CD4-positive, alpha-beta T cell treated with Interleukin-2 at 100 ng/mL for 4 hours (primary cell): Measurements from ENCODE around the gene WWOX.

Experiments used
- DNase-seq: peaks from one replicate; pipeline ENCODE4 v3.0.0-alpha.2; 2020; ENCODE audit warnings: low spot score

Gene WWOX

DNA sequence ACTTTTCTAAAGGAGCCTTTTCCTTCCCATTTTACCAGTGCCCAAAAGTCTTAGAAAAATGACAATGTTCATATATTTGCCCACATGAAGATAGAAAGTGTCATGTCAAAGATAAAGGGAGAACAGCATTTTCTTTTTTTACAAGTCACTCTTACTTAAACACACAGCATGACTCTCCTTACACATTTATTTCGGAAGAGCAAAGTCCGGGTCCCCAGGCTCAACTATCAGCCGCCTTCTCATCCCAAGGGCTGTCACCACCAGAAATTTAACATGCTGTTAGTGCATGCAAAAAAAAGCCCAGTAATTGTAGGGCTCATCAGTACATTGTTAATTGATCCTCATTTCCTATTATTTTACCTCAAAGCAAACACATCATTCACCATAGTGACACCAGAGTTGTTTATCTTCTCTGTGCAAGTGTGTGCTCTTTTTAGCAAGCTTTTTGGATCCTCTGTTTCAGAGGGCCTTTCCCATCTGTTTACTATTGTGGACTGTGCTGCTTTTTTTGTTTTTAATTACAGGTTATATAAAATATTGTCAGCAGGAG is 560.3 kb downstream of the WWOX start:
- no peak for DNase-seq

DNA sequence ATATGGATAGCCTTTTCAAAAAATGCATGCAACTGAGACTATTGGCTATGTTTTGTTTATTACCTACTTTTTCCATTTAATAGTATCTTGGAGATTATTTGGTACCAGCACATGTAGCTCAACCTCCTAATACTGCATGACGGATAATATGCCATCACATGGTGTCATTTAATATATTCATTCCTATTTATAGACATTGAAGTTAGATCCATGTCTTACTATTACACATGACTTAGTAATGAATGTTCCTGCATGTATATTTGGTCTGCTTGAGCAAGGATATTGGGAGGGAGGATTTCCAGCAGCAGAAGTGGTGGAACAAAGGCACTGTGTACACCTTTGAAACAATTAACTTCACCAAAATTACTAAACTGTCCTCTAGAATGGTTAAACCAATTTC is 561.3 kb downstream of the WWOX start:
- no peak for DNase-seq

DNA sequence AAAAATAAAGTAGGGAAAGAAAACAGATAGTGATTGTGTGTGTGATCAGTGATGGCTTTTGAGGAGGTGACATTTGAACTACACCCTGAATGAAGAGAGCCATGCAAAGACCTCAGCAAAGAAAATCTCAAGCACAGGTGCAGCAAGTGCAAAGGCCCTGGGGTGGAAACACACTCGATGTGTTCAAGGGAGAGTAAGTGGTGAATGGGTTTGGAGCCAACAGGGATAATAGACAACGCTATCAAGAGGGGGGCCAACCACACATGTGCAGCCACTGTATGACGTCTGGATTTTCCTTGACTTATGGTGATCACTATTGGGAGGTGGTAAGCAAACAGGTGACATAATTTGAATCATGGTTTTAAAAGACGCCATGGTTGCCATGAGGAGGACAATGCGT is 564.2 kb downstream of the WWOX start:
- no peak for DNase-seq

DNA sequence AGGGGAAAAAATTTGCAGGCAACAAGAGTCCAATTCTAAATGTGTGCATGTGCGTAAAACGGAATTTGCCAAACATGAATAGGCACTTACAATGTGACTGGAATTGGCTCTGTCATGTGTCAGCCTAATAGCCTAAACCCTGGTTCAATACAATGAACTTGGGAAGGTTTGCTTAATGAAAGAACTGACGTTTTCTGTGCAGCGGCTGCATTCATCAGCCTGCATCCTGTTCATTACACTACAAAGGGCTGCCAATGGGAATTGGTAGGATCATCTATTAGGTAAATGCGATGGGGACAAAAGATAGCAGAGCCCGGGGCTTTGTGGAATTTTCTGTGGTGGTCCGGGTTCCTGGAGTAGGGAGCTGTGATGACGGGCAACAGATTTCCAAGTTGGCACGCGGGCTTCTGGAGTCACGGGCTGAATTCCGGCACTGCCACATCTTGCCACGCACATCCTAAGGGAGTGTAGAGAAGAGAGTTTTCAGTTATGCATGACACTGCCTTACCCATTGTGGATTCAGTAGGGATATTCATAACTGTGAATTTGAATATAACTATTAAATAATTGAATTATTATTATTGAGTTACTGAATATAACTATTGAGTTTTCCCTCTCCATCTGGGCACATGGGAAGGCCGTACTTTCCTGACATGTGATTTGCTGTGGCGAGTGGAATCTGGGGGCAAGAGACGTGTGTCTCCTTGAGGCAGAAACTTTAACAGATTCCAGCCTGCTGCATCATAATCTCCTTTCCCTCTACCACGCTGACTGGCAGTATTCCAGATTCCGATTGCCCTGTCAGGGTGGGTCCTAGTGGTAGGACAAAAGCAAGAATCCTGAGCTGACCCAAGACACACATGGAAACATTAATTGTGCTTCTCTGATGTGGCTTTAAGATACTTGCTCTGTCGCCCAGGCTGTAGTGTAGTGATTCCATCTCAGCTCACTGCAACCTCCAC is 565.6 kb downstream of the WWOX start:
- no peak for DNase-seq

DNA sequence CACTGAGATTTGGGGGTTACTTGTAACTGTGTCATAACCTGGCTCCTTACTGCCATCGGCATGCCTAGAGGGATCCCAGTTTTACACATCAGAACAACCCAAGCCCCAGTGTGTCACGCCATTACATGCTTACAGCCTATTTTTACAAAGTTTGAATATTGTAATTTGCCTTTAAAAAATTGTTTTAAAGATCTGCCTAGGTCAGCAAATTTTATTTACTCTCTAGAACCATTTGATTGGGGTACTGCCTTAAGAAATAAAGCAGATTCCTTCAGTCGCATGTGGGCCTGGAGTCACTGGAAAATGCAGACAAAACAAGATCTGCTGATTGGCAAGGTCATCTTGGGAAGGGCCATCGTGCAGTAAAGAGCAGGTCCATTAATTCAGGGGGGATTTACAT is 566.9 kb downstream of the WWOX start:
- no peak for DNase-seq

DNA sequence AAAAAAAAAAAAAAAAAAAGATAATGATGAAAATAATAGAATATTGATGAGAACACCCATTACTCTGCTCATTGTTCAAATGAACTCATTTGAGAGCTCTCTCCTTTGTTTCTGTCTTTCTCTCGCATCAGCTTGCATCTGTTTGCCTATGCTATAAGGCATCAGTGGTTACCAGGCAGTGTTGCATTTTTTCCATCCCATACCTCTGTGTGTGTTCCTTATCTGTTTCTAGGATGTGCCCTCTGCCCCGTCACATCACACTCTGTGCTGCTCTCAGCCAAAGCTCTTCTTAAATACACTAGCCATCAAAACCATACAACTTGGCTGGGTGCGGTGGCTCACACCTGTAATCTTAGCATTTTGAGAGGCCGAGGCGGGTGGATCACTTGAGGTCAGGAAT is 568.2 kb downstream of the WWOX start:
- DNase-seq = no peak

DNA sequence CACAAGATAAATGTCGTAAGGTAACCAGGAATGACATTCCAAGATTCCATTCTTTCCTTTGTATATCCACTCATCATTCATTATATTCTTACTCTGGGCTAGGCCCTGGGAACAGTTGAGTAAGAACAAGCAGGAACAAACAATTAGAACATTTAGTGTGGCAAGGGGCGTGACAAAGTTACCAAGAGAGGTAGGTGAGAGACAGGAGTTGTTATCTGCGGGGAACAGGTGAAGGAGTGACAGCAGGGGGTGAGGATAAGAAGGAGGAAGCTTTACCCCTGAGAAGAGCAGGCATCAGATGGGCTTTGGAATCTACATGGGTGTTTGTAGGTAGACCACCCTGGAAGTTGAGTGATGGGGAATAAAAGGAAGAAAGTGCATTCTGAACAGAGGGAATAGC is 568.9 kb downstream of the WWOX start:
- no peak for DNase-seq

DNA sequence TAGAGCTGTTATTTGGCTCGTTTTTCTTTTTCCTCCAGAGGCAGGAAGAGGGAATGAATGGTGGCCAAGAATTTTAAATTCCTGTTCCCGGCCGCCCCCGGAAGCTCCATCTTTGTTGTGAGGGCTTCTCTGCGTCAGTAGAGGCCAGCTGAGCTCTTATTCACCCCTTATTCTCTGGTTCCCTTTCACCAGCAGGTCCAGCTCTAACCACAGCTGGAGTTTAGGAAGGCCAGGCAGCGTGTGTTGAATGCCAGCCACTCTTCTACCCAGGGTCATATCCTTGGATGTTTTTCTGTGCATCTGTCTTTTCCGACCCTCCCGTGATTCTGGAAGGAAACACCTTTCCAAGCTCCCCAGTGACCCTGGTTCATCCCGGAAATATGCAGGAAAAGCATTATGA is 570.5 kb downstream of the WWOX start:
- no peak for DNase-seq

DNA sequence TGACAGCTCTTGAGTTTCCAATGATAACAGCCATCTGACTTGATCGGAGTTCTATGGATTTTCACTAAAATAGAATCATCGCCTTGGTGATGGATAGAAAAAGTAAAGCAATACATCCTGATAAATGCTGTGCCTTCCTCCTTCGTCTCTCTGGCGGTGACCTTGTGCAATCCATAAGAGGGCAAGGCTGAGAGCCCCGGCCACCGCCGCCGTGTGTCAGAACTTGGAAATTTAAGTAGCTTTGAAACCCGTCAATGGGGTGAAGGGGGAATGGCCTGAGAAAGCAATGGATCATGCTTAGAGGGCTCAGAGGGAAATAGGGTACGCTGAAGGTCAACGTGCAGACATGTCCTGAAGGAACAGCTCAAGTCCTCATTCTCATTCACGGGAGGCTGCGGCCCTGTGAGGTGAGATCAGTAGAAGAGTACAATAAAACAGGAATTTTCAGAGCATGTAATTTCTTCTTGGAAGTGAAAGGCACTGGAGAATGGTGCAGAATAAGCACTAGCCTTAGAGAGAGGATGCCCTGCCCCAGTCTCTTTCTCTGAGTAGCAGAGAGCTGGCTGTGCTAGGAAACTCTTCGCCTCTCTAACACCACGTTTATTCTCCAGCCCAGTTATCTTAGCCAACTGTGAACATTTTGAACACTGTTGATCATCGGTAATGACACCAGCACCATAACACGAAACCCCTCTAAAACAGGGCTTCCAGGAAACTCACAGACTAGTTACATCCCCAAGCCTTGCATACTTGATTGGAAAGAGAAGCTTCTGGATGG is 573.5 kb downstream of the WWOX start:
- no peak for DNase-seq

DNA sequence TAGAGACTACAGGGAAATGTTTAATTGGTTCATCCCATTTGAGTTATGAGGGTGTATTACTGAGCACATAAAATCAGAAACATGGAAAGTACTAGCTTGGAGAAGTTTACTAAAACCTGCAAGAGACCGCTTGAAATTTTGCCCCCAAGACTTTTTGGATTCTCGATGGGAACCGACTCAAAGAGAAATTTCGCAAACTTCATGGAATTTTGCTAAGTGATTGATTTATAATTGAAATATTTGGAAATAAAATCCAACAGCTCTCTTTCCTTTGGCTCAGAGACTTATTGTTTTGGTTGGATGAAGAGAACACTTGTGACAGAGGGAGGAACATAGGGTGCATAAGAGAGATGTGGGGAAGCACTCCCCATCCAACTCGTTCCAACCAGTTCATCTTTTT is 574.4 kb downstream of the WWOX start:
- no peak for DNase-seq

DNA sequence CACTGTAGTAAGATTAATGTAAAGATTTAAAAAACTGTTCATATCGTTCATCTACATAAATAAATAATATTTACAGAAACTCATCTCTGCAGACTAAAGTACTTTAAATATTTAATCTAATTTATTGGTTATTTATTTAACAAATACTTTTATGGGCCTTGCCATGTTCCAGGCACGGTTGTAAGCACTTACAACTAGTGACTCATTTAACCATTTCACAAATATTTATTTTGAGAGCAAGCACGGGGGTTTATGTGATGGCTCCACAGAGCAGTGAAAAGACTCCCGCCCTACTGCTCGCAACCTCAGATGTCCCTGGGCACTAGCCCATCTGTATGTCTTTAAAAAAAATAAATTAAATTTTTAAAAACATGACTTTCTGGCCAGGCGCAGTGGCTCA is 575.9 kb downstream of the WWOX start:
- no peak for DNase-seq

DNA sequence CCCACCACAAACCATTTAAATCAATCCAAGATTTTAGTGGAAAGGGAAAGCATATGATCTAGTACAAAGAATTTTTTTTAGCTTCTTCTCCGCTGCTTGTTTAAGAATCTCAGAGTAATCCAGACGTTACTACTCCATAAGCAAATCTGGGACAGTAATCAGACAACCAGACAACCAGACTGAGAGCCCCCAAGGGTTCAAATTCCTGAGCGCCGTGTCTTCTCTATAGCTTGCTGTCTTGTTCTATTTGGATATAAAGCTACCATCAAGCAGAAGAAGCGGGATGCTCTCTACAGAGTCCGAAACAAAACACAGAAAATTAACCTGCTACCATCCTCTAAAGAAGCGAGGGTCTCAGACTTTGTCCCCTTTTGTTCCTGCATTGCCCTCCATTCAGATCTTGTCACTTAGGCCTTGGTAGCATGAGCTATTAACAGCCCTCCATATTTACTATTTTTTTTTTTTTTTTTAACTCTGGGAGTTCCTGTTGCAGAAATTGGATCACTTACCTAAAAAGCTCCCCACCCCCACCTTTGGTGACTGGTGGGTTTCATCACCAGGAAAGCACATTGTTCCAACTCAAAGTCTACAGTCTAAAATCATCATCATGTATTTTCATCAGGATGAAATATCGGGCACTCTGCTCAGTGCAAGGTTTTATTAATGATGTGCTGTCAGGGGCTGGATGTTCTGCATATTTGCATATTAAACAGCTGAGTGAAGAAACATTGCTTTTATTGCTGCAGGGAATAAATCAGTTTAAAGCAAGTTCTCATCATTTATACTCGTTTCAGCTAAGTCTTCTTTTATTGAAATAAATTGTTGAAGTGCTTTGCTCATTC is 576.7 kb downstream of the WWOX start:
- DNase-seq = no peak

DNA sequence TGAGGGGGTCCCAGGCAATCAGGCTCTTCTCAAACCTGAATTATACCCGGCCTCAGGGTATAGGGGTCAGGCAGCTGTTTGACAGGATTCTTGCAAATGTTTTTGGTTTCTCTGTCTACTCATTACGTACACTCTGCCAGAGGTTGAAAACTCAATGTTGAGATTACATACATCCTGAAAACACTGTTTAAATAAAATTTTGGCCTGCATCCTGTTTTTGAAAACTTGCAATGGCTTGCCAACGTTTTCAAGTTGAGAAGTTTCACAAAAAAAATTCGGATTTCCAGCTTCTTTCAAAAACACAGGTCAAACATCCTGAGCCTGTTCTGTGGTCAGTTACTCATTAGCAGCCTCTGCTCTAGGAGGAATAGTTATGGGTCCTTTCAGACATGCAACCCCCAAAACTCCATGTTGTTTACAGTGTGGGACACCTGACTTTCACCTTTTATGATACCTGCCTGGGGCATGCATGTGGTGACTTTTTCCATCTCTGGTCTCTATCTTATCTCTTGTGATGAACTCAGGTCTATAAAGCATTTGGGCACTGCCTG is 577.8 kb downstream of the WWOX start:
- DNase-seq = no peak

DNA sequence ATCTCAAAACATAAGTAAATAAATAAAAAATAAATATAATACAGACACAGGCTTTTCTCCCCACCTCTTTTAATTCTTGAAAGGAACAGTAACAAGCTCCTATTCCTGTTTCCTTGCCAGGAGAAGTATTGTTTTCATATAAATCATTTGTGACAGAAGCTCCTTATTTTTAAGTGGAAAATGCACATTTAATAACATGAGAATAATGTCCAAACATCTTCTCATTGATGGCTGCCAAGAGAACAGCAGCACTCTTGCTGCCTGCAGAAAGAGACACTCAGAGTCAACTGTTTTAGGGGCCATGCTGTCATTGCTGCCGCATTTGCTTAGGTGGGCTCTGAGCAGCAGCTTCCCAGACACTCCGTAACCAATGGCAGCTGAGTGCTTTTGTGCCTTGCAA is 580.1 kb downstream of the WWOX start:
- DNase-seq = no peak

DNA sequence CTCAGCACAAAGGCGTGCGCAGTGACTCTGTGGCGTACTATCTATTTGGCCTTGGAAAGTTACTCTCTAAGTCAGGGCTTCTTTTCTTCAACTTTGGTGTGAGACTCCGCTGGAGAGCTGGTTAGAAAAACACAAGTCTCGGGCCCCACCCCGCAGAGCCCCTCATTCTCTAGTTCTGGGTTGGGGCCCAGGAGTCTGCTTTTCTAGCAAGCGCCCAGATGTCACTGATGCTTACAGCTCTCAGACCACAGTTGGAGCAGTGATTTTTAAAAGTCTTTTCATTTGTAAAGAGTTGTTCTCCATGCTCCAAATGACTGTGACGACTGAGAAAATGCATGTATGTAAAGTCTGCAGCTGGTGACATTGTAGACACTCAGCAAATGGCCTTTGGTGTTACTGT is 582.3 kb downstream of the WWOX start:
- no peak for DNase-seq

DNA sequence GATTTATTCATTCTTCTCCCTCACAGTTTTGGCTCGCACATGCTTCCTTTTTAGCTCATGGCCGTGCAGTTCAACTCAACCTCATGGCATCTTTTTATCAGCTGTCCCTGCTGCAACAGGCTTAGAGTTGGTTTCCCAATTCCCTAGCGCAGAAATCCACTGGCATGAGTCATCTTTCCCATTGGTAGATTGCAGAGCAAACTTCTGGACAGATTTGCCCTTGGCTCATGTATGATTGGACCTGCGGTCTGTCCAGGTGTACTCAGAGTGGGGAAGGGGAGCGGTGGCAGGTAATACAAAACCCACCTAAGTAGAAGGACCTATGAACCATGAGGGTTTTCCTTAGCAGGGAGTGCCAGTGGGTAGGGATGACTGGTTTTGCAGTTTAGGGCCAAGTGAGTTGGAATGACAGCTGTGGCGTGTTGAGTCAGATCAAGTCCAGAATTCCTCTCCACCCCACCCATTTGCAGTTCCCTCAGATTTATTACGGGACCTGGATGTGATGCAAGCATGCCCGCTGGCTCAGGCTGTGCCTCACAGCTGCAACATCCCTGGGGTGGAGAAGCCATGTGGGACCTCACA is 584.7 kb downstream of the WWOX start:
- DNase-seq = no peak

DNA sequence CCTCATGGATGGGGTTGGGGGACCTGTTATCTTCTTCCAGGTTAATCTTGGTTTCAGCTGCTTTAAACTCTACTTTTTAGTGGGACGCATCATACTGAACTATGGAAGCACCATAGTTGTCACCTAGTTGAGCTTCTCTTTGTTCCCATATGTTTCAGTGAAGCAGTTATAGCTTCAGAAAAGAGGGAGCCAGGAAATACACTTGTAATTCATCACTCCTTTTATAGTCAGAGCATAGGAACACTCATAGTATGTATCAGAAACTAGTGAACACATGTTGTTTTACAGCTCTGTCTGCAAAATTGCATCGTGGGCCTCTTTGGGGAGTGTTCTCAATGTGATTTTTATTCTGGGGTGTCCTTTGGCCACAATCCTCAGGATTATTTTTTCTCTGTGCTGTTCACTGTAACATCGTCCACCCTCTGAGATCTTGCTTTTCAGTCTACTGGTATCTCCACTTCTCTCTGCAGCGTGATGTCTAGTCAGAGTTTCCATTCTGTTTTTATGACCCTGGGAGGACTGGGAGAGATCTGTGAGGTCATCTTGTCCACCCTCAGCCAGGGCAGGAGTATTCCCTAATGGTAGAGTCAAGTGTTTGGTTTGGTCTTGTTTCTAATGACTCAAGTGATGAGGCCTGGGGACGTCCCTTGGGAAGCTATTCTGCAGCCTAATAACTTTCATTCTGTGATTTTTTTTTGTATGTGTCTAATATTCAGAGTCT is 585.4 kb downstream of the WWOX start:
- DNase-seq = no peak

DNA sequence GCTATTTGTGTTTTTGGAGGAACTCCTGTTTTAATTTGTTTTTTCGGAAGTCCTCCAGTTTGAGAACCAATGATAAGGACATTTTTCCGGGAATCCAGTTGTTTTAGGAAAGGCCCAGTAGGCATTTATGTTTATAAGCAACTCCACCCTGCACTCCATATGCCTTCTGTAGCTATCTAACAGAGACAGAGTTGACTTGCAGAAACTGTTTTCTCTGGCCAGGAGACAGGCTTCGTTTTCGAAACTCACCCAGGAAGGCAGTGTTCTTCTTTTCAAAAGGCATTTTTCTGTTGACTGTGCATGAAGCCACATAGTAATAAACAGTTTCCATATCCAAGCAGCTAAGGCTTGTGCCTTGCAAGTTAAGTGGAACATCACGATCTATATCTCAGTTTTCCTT is 587.1 kb downstream of the WWOX start:
- DNase-seq = no peak

DNA sequence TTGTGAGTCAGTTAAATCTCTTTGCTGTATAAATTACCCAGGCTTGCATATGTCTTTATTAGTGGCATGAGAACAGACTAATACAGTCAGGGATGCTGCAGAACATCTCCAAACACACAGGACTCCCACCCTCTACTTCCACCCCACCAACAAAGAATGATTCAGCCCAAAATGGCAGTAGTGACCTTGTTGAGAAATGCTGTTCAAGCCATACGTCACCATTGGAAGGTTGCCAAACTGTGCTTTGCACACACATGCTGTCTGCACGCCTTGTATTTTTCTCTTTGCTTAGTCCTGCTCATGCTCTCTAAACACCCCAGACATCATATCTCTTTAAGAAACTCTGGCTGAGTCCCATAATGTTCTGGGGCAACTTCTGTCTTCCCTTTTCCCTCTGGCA is 589.6 kb downstream of the WWOX start:
- no peak for DNase-seq

DNA sequence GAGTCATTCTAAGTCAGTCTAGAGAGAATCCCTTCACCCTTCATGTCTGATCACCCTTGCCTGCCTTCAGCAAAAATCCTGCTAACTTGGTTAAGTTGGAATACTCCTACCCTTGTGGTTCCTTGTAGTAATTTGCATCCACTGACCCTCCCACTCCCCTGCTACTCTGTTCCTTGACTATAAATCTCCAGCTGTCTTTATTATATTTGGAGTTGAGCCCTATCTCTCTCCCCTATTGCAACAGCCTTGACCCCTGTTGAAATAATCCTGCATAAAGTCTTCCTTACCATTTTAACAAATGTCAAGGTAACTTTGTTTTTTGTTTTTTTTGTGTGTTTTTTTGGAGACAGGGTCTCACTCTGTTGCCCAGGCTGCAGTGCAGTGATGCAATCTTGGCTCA is 590.1 kb downstream of the WWOX start:
- DNase-seq = no peak

DNA sequence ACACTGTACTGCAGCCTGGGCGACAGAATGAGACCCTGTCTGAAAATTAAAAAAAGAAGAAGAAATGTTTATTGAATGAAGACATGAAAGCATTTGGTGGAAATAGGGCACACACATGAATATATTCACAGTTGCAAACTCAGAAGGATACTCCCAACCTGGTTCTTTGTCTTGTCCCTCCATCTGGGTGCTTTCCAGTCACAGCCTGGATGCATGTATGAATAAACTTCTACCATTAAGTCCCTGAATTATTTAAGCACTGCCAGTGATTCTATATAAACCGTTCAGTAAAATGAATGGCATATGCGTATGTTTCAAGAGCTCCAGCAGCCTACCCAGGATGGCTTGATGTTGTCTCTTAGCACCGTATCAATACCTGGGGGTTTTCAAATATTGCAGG is 591.1 kb downstream of the WWOX start:
- no peak for DNase-seq
